ENCODE measurements around the gene LONRF2.

DNA sequence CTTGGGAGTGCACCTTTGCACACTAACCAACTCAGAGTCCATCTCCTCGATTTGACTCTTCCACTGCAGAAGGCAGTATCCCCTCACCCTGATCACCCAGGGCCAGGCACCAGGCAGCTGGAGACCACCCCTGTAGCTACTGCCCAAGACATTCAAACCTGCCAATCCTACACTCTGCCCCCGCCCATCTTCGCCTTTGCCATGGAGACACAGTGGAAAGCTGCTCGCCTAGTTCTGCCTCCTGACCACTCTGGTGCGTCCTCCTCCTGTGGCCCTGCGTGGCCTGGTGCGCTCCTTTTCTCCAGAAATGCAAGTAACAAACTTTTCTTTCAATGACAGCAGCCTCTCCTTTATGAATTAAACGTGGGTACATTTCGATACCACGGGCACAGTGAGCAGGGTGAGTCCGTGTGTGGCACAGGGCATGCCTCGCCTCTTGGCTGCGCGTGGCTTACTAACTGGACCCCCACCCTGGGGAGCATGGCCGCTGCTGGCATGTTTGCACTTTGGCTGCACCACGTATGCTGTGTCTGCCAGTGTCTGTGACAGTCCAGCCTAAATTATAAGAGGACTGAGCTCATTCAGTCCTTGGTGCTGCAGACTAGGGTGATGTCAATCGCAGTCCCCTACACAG lies 47.6 kb downstream of the LONRF2 start:
- TF ChIP-seq, protein P1, sequence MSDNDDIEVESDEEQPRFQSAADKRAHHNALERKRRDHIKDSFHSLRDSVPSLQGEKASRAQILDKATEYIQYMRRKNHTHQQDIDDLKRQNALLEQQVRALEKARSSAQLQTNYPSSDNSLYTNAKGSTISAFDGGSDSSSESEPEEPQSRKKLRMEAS (IDR thresholded peaks at IDR 0.05): no peak
- no peak for TF ChIP-seq POLR2A (IDR thresholded peaks at IDR 0.05; ENCODE audit: low read length)
- TF ChIP-seq HOXB13 (CRISPR knock-in tag; IDR thresholded peaks at IDR 0.05; ENCODE audit: low read depth): no peak
- TF ChIP-seq, protein P2, sequence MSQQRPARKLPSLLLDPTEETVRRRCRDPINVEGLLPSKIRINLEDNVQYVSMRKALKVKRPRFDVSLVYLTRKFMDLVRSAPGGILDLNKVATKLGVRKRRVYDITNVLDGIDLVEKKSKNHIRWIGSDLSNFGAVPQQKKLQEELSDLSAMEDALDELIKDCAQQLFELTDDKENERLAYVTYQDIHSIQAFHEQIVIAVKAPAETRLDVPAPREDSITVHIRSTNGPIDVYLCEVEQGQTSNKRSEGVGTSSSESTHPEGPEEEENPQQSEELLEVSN (IDR thresholded peaks at IDR 0.05; ENCODE audit: borderline replicate concordance, low read depth): no peak
- TF ChIP-seq, protein P3, sequence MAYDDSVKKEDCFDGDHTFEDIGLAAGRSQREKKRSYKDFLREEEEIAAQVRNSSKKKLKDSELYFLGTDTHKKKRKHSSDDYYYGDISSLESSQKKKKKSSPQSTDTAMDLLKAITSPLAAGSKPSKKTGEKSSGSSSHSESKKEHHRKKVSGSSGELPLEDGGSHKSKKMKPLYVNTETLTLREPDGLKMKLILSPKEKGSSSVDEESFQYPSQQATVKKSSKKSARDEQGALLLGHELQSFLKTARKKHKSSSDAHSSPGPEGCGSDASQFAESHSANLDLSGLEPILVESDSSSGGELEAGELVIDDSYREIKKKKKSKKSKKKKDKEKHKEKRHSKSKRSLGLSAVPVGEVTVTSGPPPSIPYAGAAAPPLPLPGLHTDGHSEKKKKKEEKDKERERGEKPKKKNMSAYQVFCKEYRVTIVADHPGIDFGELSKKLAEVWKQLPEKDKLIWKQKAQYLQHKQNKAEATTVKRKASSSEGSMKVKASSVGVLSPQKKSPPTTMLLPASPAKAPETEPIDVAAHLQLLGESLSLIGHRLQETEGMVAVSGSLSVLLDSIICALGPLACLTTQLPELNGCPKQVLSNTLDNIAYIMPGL (CRISPR knock-in tag; IDR thresholded peaks at IDR 0.05; ENCODE audit: borderline replicate concordance): no peak
- no peak for TF ChIP-seq KDM1A (IDR thresholded peaks at IDR 0.05; ENCODE audit: low read depth)
